GM23338 (cell line): ENCODE results near the gene VPS72. TPM values are rescaled to one million over a fixed set of nuclear protein-coding genes. Genes with fewer than 3 reads are reported as not detected.

Experiments
- ATAC-seq: fragments of 200-7000 bp; cut with Tn5 transposase; 3 replicates; pipeline ENCODE4 v1.9.1; 2020
- DNase-seq: peaks from one replicate; pipeline ENCODE4 v3.0.0-alpha.2; 2015; ENCODE audit warnings: low spot score
- H2AFZ ChIP-seq: fragments of 200-600 bp; sonication (generic); 2 replicates; pipeline ENCODE4 v1.8.0; 2016; ENCODE audit warnings: antibody characterized with exemption, mild to moderate bottlenecking, moderate library complexity
- H3F3A ChIP-seq: fragments of 200-600 bp; sonication (generic); replicated peaks from 2 replicates; pipeline ENCODE4 v1.8.0; 2017; ENCODE audit warnings: antibody characterized with exemption, mixed run types, low read depth
- H3K27ac ChIP-seq: fragments of 200-600 bp; sonication (generic); 2 replicates; pipeline ENCODE4 v1.6.1; 2016; ENCODE audit warnings: low read depth
- H3K27me3 ChIP-seq: fragments of 200-600 bp; sonication (generic); 2 replicates; pipeline ENCODE4 v1.8.0; 2016; ENCODE audit warnings: mild to moderate bottlenecking, mixed run types, moderate library complexity; ENCODE audit not compliant: insufficient read depth
- H3K36me3 ChIP-seq: fragments of 200-600 bp; sonication (generic); 2 replicates; pipeline ENCODE4 v1.8.0; 2016; ENCODE audit warnings: mild to moderate bottlenecking; ENCODE audit not compliant: insufficient read depth
- H3K4me1 ChIP-seq: fragments of 200-600 bp; sonication (generic); 2 replicates; pipeline ENCODE4 v1.8.0; 2016; ENCODE audit warnings: mild to moderate bottlenecking, moderate library complexity; ENCODE audit not compliant: insufficient read depth
- H3K4me2 ChIP-seq: fragments of 200-600 bp; sonication (generic); 2 replicates; pipeline ENCODE4 v1.7.1; 2017; ENCODE audit warnings: mixed run types
- H3K4me3 ChIP-seq: fragments of 200-600 bp; sonication (generic); 2 replicates; pipeline ENCODE4 v1.6.1; 2016; ENCODE audit warnings: mixed run types
- H3K79me2 ChIP-seq: fragments of 200-600 bp; sonication (generic); replicated peaks from 2 replicates; pipeline ENCODE4 v1.8.0; 2017; ENCODE audit warnings: mild to moderate bottlenecking; ENCODE audit not compliant: insufficient read depth
- H3K9me2 ChIP-seq: fragments of 200-600 bp; sonication (generic); 2 replicates; pipeline ENCODE4 v1.8.0; 2017; ENCODE audit not compliant: insufficient read depth
- H4K20me1 ChIP-seq: fragments of 200-600 bp; sonication (generic); replicated peaks from 2 replicates; pipeline ENCODE4 v1.8.0; 2017; ENCODE audit warnings: mild to moderate bottlenecking; ENCODE audit not compliant: insufficient read depth
- H3K27ac Mint-ChIP-seq: 2 replicates; pipeline ENCODE4 v1.8.0; 2020; ENCODE audit warnings: inconsistent platforms, mild to moderate bottlenecking, moderate library complexity, mixed read lengths
- H3K27me3 Mint-ChIP-seq: 3 replicates; pipeline ENCODE4 v1.8.0; 2022; ENCODE audit warnings: low read depth, mild to moderate bottlenecking, moderate library complexity, mixed read lengths, inconsistent platforms; ENCODE audit not compliant: insufficient read depth, poor library complexity
- H3K36me3 Mint-ChIP-seq: 3 replicates; pipeline ENCODE4 v1.8.0; 2021; ENCODE audit warnings: low read depth, mild to moderate bottlenecking, inconsistent platforms, moderate library complexity, mixed read lengths
- H3K4me1 Mint-ChIP-seq: 3 replicates; pipeline ENCODE4 v1.8.0; 2020; ENCODE audit warnings: mild to moderate bottlenecking, inconsistent platforms, mixed read lengths
- H3K4me3 Mint-ChIP-seq: 3 replicates; pipeline ENCODE4 v1.8.0; 2021; ENCODE audit warnings: moderate library complexity, mild to moderate bottlenecking, inconsistent platforms, mixed read lengths
- H3K9me3 Mint-ChIP-seq: 3 replicates; pipeline ENCODE4 v1.8.0; 2020; ENCODE audit warnings: moderate library complexity, mild to moderate bottlenecking, inconsistent platforms, mixed read lengths
- CREB1 ChIP-seq: fragments of 250-450 bp; sonication (Bioruptor Pico); IDR thresholded peaks from 2 replicates; pipeline ENCODE4 v1.5.0; 2020; ENCODE audit warnings: low read depth, mild to moderate bottlenecking, moderate library complexity
- EZH2 ChIP-seq: fragments of 200-600 bp; sonication (generic); IDR thresholded peaks from one replicate; pipeline ENCODE4 v1.8.0; 2017; ENCODE audit warnings: antibody characterized with exemption, mild to moderate bottlenecking, low read depth; ENCODE audit not compliant: unreplicated experiment
- EZH2phosphoT487 ChIP-seq: fragments of 200-600 bp; sonication (generic); IDR thresholded peaks from one replicate; pipeline ENCODE4 v1.8.1; 2018; ENCODE audit warnings: antibody characterized with exemption; ENCODE audit not compliant: unreplicated experiment
- JUNB ChIP-seq: IDR thresholded peaks from one replicate; pipeline ENCODE4 v1.6.1; 2016; ENCODE audit warnings: antibody characterized with exemption; ENCODE audit not compliant: unreplicated experiment
- NANOG ChIP-seq: IDR thresholded peaks from 2 replicates; pipeline ENCODE4 v1.6.1; 2016; ENCODE audit warnings: antibody characterized with exemption, borderline replicate concordance
- POLR2AphosphoS5 ChIP-seq: IDR thresholded peaks from 2 replicates; pipeline ENCODE4 v1.6.1; 2016; ENCODE audit warnings: antibody characterized with exemption, low read depth
- STAT1 ChIP-seq: IDR thresholded peaks from one replicate; pipeline ENCODE4 v1.6.1; 2016; ENCODE audit warnings: antibody characterized with exemption; ENCODE audit not compliant: unreplicated experiment
- ZNF114 ChIP-seq: fragments of 250-450 bp; sonication (Bioruptor Pico); IDR thresholded peaks from 2 replicates; pipeline ENCODE4 v1.5.0; 2020; ENCODE audit warnings: mild to moderate bottlenecking, moderate library complexity
- ZNF331 ChIP-seq: fragments of 250-450 bp; sonication (Bioruptor Pico); IDR thresholded peaks from 2 replicates; pipeline ENCODE4 v1.5.0; 2020; ENCODE audit warnings: low read depth, mild to moderate bottlenecking, moderate library complexity
- polyA plus RNA-seq: library from polyadenylated mRNA; unstranded; fragments of >200 nt; fragmentation: Nextera tagmentation; extraction: Ambion mirVana; gene quantifications from 2 replicates; pipeline ENCODE4 v1.2.1, GENCODE V29; 2016
- total RNA-seq: library from RNA; depleted of rRNA; stranded (reverse); fragments of >200 nt; shearing (Covaris generic); gene quantifications from 2 replicates; pipeline ENCODE4 v1.2.3, GENCODE V29; 2014
- TF ChIP-seq, protein P1 (sequence below), 2 experiments: fragments of 200-600 bp in 1 of 2; sonication (generic) in 1 of 2; conservative IDR thresholded peaks; 2 replicates each; pipeline versions ENCODE4 v1.5.1 to v1.6.1; 2016 to 2017; ENCODE audit warnings: antibody characterized with exemption in 2 of 2, low read depth in 2 of 2, mild to moderate bottlenecking in 2 of 2, moderate library complexity in 1 of 2
- TF ChIP-seq, protein P2 (sequence below): IDR thresholded peaks from 2 replicates; pipeline ENCODE4 v1.6.1; 2016; ENCODE audit warnings: antibody characterized with exemption
- TF ChIP-seq, protein P3 (sequence below): fragments of 250-450 bp; sonication (Bioruptor Pico); IDR thresholded peaks from 2 replicates; pipeline ENCODE4 v1.5.0; 2020; ENCODE audit warnings: mild to moderate bottlenecking, moderate library complexity
- TF ChIP-seq, protein P4 (sequence below): IDR thresholded peaks from one replicate; pipeline ENCODE4 v1.6.1; 2018; ENCODE audit warnings: antibody characterized with exemption; ENCODE audit not compliant: unreplicated experiment

The VPS72 gene
- total and polyA plus RNA-seq, 2 experiments from 2014 or later, result 60.2 to 90.3 TPM

DNA sequence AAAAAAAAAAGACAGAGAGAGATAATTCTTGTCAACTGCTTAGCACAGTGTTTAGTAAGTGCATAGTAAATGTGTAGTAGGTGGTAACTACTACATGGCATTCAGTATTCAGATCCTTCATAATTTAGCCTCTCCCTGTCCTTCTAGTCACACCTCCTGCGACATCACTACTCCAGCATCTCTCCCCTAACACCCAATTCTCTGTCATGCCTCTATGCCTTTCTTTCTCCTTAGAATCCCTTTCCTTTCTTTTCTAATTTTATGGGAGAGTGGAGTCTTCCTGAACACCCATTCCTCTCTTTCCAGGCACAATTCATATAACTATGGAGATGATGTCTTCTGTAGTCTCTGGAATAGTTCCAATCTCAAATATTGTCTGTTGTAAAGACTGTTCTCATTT, 3.9 kb upstream of the VPS72 start:
- no peak overlapping the region for H3K27ac ChIP-seq
- peaks cover 6% of the 10 kb centered on the region for H3K4me1 ChIP-seq
- TF ChIP-seq, protein P1, sequence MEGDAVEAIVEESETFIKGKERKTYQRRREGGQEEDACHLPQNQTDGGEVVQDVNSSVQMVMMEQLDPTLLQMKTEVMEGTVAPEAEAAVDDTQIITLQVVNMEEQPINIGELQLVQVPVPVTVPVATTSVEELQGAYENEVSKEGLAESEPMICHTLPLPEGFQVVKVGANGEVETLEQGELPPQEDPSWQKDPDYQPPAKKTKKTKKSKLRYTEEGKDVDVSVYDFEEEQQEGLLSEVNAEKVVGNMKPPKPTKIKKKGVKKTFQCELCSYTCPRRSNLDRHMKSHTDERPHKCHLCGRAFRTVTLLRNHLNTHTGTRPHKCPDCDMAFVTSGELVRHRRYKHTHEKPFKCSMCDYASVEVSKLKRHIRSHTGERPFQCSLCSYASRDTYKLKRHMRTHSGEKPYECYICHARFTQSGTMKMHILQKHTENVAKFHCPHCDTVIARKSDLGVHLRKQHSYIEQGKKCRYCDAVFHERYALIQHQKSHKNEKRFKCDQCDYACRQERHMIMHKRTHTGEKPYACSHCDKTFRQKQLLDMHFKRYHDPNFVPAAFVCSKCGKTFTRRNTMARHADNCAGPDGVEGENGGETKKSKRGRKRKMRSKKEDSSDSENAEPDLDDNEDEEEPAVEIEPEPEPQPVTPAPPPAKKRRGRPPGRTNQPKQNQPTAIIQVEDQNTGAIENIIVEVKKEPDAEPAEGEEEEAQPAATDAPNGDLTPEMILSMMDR (conservative IDR thresholded peaks at IDR 0.05; ENCODE audit: low read depth in 2 of 2), result no peak
- TF ChIP-seq ZNF331 (no peak), CREB1 (CRISPR knock-in tag) (no peak), EZH2phosphoT487 (no peak), JUNB (no peak), STAT1 (no peak), ZNF114 (CRISPR knock-in tag) (no peak), NANOG (no peak), POLR2AphosphoS5 (no peak), EZH2 (no peak)
- TF ChIP-seq, protein P2, sequence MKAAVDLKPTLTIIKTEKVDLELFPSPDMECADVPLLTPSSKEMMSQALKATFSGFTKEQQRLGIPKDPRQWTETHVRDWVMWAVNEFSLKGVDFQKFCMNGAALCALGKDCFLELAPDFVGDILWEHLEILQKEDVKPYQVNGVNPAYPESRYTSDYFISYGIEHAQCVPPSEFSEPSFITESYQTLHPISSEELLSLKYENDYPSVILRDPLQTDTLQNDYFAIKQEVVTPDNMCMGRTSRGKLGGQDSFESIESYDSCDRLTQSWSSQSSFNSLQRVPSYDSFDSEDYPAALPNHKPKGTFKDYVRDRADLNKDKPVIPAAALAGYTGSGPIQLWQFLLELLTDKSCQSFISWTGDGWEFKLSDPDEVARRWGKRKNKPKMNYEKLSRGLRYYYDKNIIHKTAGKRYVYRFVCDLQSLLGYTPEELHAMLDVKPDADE, result no peak
- TF ChIP-seq, protein P3, sequence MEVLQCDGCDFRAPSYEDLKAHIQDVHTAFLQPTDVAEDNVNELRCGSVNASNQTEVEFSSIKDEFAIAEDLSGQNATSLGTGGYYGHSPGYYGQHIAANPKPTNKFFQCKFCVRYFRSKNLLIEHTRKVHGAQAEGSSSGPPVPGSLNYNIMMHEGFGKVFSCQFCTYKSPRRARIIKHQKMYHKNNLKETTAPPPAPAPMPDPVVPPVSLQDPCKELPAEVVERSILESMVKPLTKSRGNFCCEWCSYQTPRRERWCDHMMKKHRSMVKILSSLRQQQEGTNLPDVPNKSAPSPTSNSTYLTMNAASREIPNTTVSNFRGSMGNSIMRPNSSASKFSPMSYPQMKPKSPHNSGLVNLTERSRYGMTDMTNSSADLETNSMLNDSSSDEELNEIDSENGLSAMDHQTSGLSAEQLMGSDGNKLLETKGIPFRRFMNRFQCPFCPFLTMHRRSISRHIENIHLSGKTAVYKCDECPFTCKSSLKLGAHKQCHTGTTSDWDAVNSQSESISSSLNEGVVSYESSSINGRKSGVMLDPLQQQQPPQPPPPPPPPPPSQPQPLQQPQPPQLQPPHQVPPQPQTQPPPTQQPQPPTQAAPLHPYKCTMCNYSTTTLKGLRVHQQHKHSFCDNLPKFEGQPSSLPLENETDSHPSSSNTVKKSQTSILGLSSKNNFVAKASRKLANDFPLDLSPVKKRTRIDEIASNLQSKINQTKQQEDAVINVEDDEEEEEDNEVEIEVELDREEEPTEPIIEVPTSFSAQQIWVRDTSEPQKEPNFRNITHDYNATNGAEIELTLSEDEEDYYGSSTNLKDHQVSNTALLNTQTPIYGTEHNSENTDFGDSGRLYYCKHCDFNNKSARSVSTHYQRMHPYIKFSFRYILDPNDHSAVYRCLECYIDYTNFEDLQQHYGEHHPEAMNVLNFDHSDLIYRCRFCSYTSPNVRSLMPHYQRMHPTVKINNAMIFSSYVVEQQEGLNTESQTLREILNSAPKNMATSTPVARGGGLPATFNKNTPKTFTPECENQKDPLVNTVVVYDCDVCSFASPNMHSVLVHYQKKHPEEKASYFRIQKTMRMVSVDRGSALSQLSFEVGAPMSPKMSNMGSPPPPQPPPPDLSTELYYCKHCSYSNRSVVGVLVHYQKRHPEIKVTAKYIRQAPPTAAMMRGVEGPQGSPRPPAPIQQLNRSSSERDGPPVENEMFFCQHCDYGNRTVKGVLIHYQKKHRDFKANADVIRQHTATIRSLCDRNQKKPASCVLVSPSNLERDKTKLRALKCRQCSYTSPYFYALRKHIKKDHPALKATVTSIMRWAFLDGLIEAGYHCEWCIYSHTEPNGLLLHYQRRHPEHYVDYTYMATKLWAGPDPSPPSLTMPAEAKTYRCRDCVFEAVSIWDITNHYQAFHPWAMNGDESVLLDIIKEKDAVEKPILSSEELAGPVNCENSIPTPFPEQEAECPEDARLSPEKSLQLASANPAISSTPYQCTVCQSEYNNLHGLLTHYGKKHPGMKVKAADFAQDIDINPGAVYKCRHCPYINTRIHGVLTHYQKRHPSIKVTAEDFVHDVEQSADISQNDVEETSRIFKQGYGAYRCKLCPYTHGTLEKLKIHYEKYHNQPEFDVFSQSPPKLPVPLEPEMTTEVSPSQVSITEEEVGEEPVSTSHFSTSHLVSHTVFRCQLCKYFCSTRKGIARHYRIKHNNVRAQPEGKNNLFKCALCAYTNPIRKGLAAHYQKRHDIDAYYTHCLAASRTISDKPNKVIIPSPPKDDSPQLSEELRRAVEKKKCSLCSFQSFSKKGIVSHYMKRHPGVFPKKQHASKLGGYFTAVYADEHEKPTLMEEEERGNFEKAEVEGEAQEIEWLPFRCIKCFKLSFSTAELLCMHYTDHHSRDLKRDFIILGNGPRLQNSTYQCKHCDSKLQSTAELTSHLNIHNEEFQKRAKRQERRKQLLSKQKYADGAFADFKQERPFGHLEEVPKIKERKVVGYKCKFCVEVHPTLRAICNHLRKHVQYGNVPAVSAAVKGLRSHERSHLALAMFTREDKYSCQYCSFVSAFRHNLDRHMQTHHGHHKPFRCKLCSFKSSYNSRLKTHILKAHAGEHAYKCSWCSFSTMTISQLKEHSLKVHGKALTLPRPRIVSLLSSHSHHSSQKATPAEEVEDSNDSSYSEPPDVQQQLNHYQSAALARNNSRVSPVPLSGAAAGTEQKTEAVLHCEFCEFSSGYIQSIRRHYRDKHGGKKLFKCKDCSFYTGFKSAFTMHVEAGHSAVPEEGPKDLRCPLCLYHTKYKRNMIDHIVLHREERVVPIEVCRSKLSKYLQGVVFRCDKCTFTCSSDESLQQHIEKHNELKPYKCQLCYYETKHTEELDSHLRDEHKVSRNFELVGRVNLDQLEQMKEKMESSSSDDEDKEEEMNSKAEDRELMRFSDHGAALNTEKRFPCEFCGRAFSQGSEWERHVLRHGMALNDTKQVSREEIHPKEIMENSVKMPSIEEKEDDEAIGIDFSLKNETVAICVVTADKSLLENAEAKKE (CRISPR knock-in tag), result no peak
- TF ChIP-seq, protein P4, sequence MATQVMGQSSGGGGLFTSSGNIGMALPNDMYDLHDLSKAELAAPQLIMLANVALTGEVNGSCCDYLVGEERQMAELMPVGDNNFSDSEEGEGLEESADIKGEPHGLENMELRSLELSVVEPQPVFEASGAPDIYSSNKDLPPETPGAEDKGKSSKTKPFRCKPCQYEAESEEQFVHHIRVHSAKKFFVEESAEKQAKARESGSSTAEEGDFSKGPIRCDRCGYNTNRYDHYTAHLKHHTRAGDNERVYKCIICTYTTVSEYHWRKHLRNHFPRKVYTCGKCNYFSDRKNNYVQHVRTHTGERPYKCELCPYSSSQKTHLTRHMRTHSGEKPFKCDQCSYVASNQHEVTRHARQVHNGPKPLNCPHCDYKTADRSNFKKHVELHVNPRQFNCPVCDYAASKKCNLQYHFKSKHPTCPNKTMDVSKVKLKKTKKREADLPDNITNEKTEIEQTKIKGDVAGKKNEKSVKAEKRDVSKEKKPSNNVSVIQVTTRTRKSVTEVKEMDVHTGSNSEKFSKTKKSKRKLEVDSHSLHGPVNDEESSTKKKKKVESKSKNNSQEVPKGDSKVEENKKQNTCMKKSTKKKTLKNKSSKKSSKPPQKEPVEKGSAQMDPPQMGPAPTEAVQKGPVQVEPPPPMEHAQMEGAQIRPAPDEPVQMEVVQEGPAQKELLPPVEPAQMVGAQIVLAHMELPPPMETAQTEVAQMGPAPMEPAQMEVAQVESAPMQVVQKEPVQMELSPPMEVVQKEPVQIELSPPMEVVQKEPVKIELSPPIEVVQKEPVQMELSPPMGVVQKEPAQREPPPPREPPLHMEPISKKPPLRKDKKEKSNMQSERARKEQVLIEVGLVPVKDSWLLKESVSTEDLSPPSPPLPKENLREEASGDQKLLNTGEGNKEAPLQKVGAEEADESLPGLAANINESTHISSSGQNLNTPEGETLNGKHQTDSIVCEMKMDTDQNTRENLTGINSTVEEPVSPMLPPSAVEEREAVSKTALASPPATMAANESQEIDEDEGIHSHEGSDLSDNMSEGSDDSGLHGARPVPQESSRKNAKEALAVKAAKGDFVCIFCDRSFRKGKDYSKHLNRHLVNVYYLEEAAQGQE, result no peak
- H3K4me3 Mint-ChIP-seq, result no peak overlapping the region
- no peak overlapping the region for H2AFZ ChIP-seq
- H3K27me3 Mint-ChIP-seq, result peaks cover 14% of the 10 kb centered on the region
- H3K4me3 ChIP-seq, result no peak overlapping the region
- no peaks in the 10 kb centered on the region for H4K20me1 ChIP-seq
- H3K4me2 ChIP-seq, result no peak overlapping the region
- ATAC-seq, result no peak
- H3K27ac Mint-ChIP-seq, result no peak overlapping the region
- DNase-seq, result no peak
- H3K79me2 ChIP-seq, result peaks cover 15% of the 10 kb centered on the region
- 0 out of 2 replicates have a peak, but pooled peaks cover 12% of the 10 kb centered on the region for H3F3A ChIP-seq
- H3K4me1 Mint-ChIP-seq, result peaks cover 12% of the 10 kb centered on the region; the same call in 2 of the 3 replicates
- no peaks in the 10 kb centered on the region for H3K36me3 ChIP-seq
- no peaks in the 10 kb centered on the region for H3K9me2 ChIP-seq
- H3K27me3 ChIP-seq, result no peaks in the 10 kb centered on the region
- no peaks in the 10 kb centered on the region for H3K9me3 Mint-ChIP-seq
- H3K36me3 Mint-ChIP-seq, result peaks cover 4% of the 10 kb centered on the region
